LNCAP (cell line): ENCODE results near the gene DLK1.

Experiments
- CTCF ChIP-seq: fragments of 450-650 bp; IDR thresholded peaks from 2 replicates; pipeline ENCODE4 v1.5.1; 2017; ENCODE audit warnings: mild to moderate bottlenecking

DLK1 gene

GRCh38 chr14:100727086-100727872 lies 587 bp downstream of the DLK1 start:
- no peak for TF ChIP-seq CTCF

DNA sequence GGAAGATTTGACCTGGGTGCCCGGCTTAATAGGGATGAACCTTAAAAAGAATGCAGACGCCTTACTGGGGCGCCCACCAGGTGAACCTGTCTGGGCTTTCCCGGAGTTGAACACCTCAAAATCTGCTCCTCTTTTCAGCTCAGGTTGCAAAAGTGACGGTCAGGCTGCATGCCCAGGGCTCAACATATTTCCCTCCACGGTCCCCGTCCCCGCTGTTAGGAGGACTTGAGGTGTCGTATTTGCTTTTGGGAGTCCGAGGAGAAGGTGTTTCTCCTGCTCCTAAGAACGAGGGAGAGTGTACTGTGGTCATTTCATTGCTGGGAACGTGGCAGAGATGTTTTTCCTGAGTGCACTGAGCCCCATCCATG lies 1.2 kb downstream of the DLK1 start:
- no peak for TF ChIP-seq CTCF

DNA sequence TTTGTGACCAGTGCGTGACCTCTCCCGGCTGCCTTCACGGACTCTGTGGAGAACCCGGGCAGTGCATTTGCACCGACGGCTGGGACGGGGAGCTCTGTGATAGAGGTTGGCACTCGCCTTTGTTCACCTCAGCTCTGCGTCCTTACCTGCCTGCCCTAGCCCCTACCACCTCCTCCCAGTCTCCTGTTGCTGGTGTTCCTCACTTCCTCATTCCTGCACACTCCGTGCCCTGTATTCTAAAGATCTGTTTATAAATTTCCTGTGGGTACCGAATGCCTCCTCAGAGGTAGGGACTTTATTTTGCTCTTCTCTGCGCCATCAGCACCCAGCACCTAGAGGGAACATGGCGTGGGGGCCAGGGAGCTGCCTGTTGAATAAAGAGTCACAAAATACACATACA lies 2.3 kb downstream of the DLK1 start:
- TF ChIP-seq CTCF, result no peak

DNA sequence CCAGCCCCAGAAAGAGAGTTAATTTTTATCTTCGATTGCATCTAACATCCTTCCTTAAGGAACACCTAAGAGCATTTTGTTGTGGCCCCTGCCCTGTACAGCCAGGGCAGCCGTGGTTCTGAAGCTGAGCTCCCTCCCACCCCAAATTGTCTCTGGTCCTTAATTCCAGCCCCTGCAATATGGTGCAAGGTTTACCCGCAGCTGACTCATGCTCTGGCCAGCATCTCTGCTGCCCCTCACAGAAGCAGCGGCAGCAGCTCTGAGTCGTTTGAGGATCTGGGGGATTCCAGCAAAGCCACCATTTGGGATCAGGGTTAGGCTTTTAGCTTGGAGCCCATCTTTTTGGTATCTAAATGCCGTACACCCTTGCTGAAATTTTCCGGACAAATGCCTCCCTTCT lies 3.3 kb downstream of the DLK1 start:
- TF ChIP-seq CTCF, result no peak

GRCh38 chr14:100730581-100730980 lies 3.9 kb downstream of the DLK1 start:
- no peak for TF ChIP-seq CTCF

GRCh38 chr14:100731011-100731670 lies 4.4 kb downstream of the DLK1 start:
- TF ChIP-seq CTCF, result no peak

GRCh38 chr14:100731846-100732765 lies 5.4 kb downstream of the DLK1 start:
- no peak for TF ChIP-seq CTCF
